H9 (cell line): Measurements from ENCODE around the gene FUT8. TPM values are rescaled to one million over a fixed set of nuclear protein-coding genes. Genes with fewer than 3 reads are reported as not detected.

Source experiments
- DNase-seq: peaks from one replicate; pipeline ENCODE4 v3.0.0-alpha.2; 2017
- H2AFZ ChIP-seq: one replicate; pipeline ENCODE4 v1.6.1; 2013; ENCODE audit warnings: mild to moderate bottlenecking, low read length, control low read depth, moderate library complexity
- H2AK5ac ChIP-seq: 2 replicates; pipeline ENCODE4 v1.6.1; 2013; ENCODE audit warnings: low read length, control low read depth, mixed read lengths; ENCODE audit not compliant: insufficient read length
- H2BK120ac ChIP-seq: one replicate; pipeline ENCODE4 v1.6.1; 2013; ENCODE audit warnings: low read depth, mild to moderate bottlenecking, low read length, control low read depth, inconsistent platforms; ENCODE audit not compliant: poor library complexity, severe bottlenecking
- H2BK12ac ChIP-seq: 2 replicates; pipeline ENCODE4 v1.6.1; 2013; ENCODE audit warnings: low read length, control low read depth, mixed read lengths, low read depth; ENCODE audit not compliant: insufficient read length
- H2BK15ac ChIP-seq: 2 replicates; pipeline ENCODE4 v1.6.1; 2013; ENCODE audit warnings: low read depth, low read length, control low read depth
- H2BK20ac ChIP-seq: one replicate; pipeline ENCODE4 v1.6.1; 2013; ENCODE audit warnings: low read depth, mild to moderate bottlenecking, low read length, control low read depth, inconsistent platforms; ENCODE audit not compliant: poor library complexity, severe bottlenecking
- H2BK5ac ChIP-seq: 2 replicates; pipeline ENCODE4 v1.6.1; 2013; ENCODE audit warnings: low read length, control low read depth, mixed read lengths; ENCODE audit not compliant: insufficient read length
- H3K14ac ChIP-seq: 2 replicates; pipeline ENCODE4 v1.6.1; 2013; ENCODE audit warnings: low read length, control low read depth; ENCODE audit not compliant: insufficient read depth
- H3K18ac ChIP-seq: 2 replicates; pipeline ENCODE4 v1.6.1; 2013; ENCODE audit warnings: low read depth, mild to moderate bottlenecking, mixed read lengths, low read length, control low read depth; ENCODE audit not compliant: insufficient read length
- H3K23ac ChIP-seq: 2 replicates; pipeline ENCODE4 v1.6.1; 2013; ENCODE audit warnings: low read length, control low read depth, mixed read lengths, low read depth; ENCODE audit not compliant: insufficient read length
- H3K23me2 ChIP-seq: 2 replicates; pipeline ENCODE4 v1.6.1; 2013; ENCODE audit warnings: low read depth, mild to moderate bottlenecking, mixed read lengths, low read length, control low read depth; ENCODE audit not compliant: insufficient read length, poor library complexity, severe bottlenecking
- H3K27ac ChIP-seq: 2 replicates; pipeline ENCODE4 v1.5.1; 2013; ENCODE audit warnings: low read length, control low read depth, mixed read lengths, low read depth; ENCODE audit not compliant: insufficient read length
- H3K27me3 ChIP-seq: 2 replicates; pipeline ENCODE4 v1.6.1; 2013; ENCODE audit warnings: low read length, control low read depth, inconsistent platforms; ENCODE audit not compliant: insufficient read depth
- H3K4ac ChIP-seq: 2 replicates; pipeline ENCODE4 v1.6.1; 2013; ENCODE audit warnings: low read depth, mild to moderate bottlenecking, control low read depth, inconsistent platforms, low read length, moderate library complexity
- H3K4me1 ChIP-seq: 2 replicates; pipeline ENCODE4 v1.6.1; 2013; ENCODE audit warnings: low read length, control low read depth, inconsistent platforms; ENCODE audit not compliant: insufficient read depth
- H3K4me2 ChIP-seq: 2 replicates; pipeline ENCODE4 v1.6.1; 2013; ENCODE audit warnings: low read length, control low read depth, mixed read lengths; ENCODE audit not compliant: insufficient read length, insufficient read depth
- H3K56ac ChIP-seq: 2 replicates; pipeline ENCODE4 v1.6.1; 2013; ENCODE audit warnings: low read depth, mild to moderate bottlenecking, mixed read lengths, low read length, control low read depth; ENCODE audit not compliant: insufficient read length
- H3K79me1 ChIP-seq: 2 replicates; pipeline ENCODE4 v1.6.1; 2013; ENCODE audit warnings: low read depth, mild to moderate bottlenecking, moderate library complexity, low read length, control low read depth, inconsistent platforms; ENCODE audit not compliant: insufficient read depth, poor library complexity, severe bottlenecking
- H3K79me2 ChIP-seq: 2 replicates; pipeline ENCODE4 v1.6.1; 2013; ENCODE audit warnings: low read length, control low read depth, inconsistent platforms; ENCODE audit not compliant: insufficient read depth
- H3K9ac ChIP-seq: 2 replicates; pipeline ENCODE4 v1.6.1; 2013; ENCODE audit warnings: low read length, control low read depth, mixed read lengths; ENCODE audit not compliant: insufficient read length; ENCODE audit errors: extremely low read depth
- H3K9me3 ChIP-seq: one replicate; pipeline ENCODE4 v1.6.1; 2013; ENCODE audit warnings: low read depth, low read length, inconsistent platforms; ENCODE audit not compliant: control insufficient read depth
- H3T11ph ChIP-seq: one replicate; pipeline ENCODE4 v1.6.1; 2013; ENCODE audit warnings: mild to moderate bottlenecking, low read length, control low read depth, inconsistent platforms
- H4K20me1 ChIP-seq: one replicate; pipeline ENCODE4 v1.6.1; 2013; ENCODE audit not compliant: control insufficient read depth, insufficient read length, insufficient read depth
- H4K5ac ChIP-seq: 2 replicates; pipeline ENCODE4 v1.6.1; 2013; ENCODE audit warnings: low read depth, mild to moderate bottlenecking, mixed read lengths, low read length, control low read depth; ENCODE audit not compliant: insufficient read length
- H4K8ac ChIP-seq: replicated peaks from 2 replicates; pipeline ENCODE4 v1.6.1; 2013; ENCODE audit warnings: low read length, control low read depth, mixed read lengths, low read depth; ENCODE audit not compliant: insufficient read length
- H4K91ac ChIP-seq: 2 replicates; pipeline ENCODE4 v1.6.1; 2013; ENCODE audit warnings: low read depth, mild to moderate bottlenecking, moderate library complexity, mixed read lengths, low read length, control low read depth; ENCODE audit not compliant: insufficient read length
- H3K27ac Mint-ChIP-seq, 3 experiments: 2 replicates in 2 of 3; 3 replicates in 1 of 3; pipeline ENCODE4 v1.8.0; 2020 to 2021; ENCODE audit warnings: mixed read lengths in 3 of 3, mild to moderate bottlenecking in 1 of 3, moderate library complexity in 1 of 3
- H3K27me3 Mint-ChIP-seq: 2 replicates; pipeline ENCODE4 v1.8.0; 2021; ENCODE audit warnings: low read depth, mild to moderate bottlenecking, moderate library complexity, mixed read lengths
- H3K36me3 Mint-ChIP-seq, 3 experiments: 2 replicates in 2 of 3; 3 replicates in 1 of 3; pipeline ENCODE4 v1.8.0; 2020 to 2021; ENCODE audit warnings: low read depth in 3 of 3, mixed read lengths in 3 of 3; ENCODE audit not compliant: insufficient read depth in 1 of 3
- H3K4me1 Mint-ChIP-seq, 2 experiments: 2 replicates each; pipeline ENCODE4 v1.8.0; 2020; ENCODE audit warnings: mixed read lengths in 2 of 2
- H3K4me3 Mint-ChIP-seq, 2 experiments: 2 replicates in 1 of 2; 3 replicates in 1 of 2; pipeline ENCODE4 v1.8.0; 2020 to 2021; ENCODE audit warnings: mild to moderate bottlenecking in 2 of 2, mixed read lengths in 2 of 2, moderate library complexity in 1 of 2
- H3K9me3 Mint-ChIP-seq, 2 experiments: 2 replicates in 1 of 2; 3 replicates in 1 of 2; pipeline ENCODE4 v1.8.0; 2020; ENCODE audit warnings: mild to moderate bottlenecking in 2 of 2, mixed read lengths in 2 of 2, moderate library complexity in 1 of 2
- CTCF ChIP-seq: fragments of 200-600 bp; sonication (generic); conservative IDR thresholded peaks from 3 replicates; pipeline ENCODE4 v1.8.0; 2021; ENCODE audit warnings: antibody characterized with exemption, mild to moderate bottlenecking
- WGBS: extraction: QIAGEN DNeasy Blood & Tissue Kit; methylation state at CpG from one replicate; pipeline ENCODE4 v1.1.7; 2013; ENCODE audit warnings: missing lambda C conversion rate, low lambda C conversion rate, mixed read lengths; ENCODE audit not compliant: insufficient read length; ENCODE audit errors: extremely low coverage; 5-methylcytosine and 5-hydroxymethylcytosine counted together
- total RNA-seq: library from RNA; stranded (reverse); gene quantifications from 2 replicates; pipeline ENCODE4 v1.2.1, GENCODE V29; 2021

FUT8 gene
- total RNA-seq, 1 experiment from 2014 or later = 44.3 TPM

GRCh38 chr14:65424531-65424930 is 12.0 kb downstream of the FUT8 start:
- Histone ChIP-seq H3K9me3 (no peaks in the 10 kb centered on the region), H3K27me3 (no peaks in the 10 kb centered on the region), H2BK20ac (no peak overlapping the region), H3K4me2 (no peak overlapping the region), H4K8ac (no peak overlapping the region), H2BK15ac (no peak overlapping the region), H3K27ac (no peak overlapping the region), H2BK12ac (no peak overlapping the region), H3K9ac (no peak overlapping the region), H3K18ac (no peak overlapping the region), H3K79me1 (peaks cover 3% of the 10 kb centered on the region), H4K5ac (no peak overlapping the region), H2BK5ac (no peak overlapping the region), H3K23ac (no peak overlapping the region), H3K79me2 (no peaks in the 10 kb centered on the region), H2AFZ (no peak overlapping the region), H2BK120ac (no peak overlapping the region), H4K91ac (no peak overlapping the region), H3T11ph (no peak overlapping the region), H3K14ac (no peak overlapping the region), H3K4me1 (peaks cover 3% of the 10 kb centered on the region; the same call in 1 of the 2 replicates), H3K23me2 (no peaks in the 10 kb centered on the region), H2AK5ac (no peak overlapping the region), H4K20me1 (no peaks in the 10 kb centered on the region), H3K56ac (no peak overlapping the region), H3K4ac (no peak overlapping the region)
- Mint-ChIP-seq H3K9me3 (no peaks in the 10 kb centered on the region; a peak in 1 of 5 replicates), H3K4me1 (peaks cover 11 to 16% of the 10 kb centered on the region in 2 experiments), H3K27me3 (no peaks in the 10 kb centered on the region), H3K4me3 (no peak overlapping the region), H3K36me3 (peaks cover 0 to 7% (median 0%) of the 10 kb centered on the region in 3 experiments; a peak in 1 of 7 replicates), H3K27ac (no peak overlapping the region)
- no peak for TF ChIP-seq CTCF
- DNase-seq = no peak
- WGBS = no CpG with 5 or more reads among the region's 5 CpGs
